Stomach smooth muscle (tissue), 2 donors: ENCODE measurements around the gene KNSTRN.

ENCODE experiments used
- H3K27ac ChIP-seq: one replicate; pipeline ENCODE4 v1.7.0; 2013; ENCODE audit warnings: mild to moderate bottlenecking, low read length, inconsistent platforms
- H3K27me3 ChIP-seq, 2 donors: one replicate each; pipeline ENCODE4 v1.7.0; 2013; ENCODE audit warnings: low read length in 2 of 2; ENCODE audit not compliant: insufficient read depth in 2 of 2, control insufficient read depth in 1 of 2
- H3K36me3 ChIP-seq, 2 donors: one replicate each; pipeline ENCODE4 v1.7.0; 2013; ENCODE audit warnings: low read length in 2 of 2; ENCODE audit not compliant: control insufficient read depth in 2 of 2, insufficient read depth in 2 of 2
- H3K4me1 ChIP-seq: one replicate; pipeline ENCODE4 v1.7.0; 2013; ENCODE audit warnings: low read length; ENCODE audit not compliant: control insufficient read depth, insufficient read depth
- H3K4me3 ChIP-seq, 2 donors: one replicate each; pipeline ENCODE4 v1.7.0; 2013; ENCODE audit warnings: low read length in 2 of 2
- H3K9ac ChIP-seq, 2 donors: one replicate each; pipeline ENCODE4 v1.7.0; 2013; ENCODE audit warnings: low read length in 2 of 2, mild to moderate bottlenecking in 1 of 2
- H3K9me3 ChIP-seq, 2 donors: one replicate each; pipeline ENCODE4 v1.7.0; 2013; ENCODE audit warnings: low read length in 2 of 2; ENCODE audit not compliant: control insufficient read depth in 2 of 2
- donor health status: healthy.
- donor health status: Pancreatic carcinoma.

Gene KNSTRN

GRCh38 chr15:40381818-40382529, 547 bp upstream of the KNSTRN start:
- H3K36me3 ChIP-seq = peaks cover 7% of the 10 kb centered on the region in 2 donors
- no peaks in the 10 kb centered on the region for H3K9me3 ChIP-seq
- peaks cover 6% of the 10 kb centered on the region for H3K4me1 ChIP-seq
- H3K27me3 ChIP-seq = no peaks in the 10 kb centered on the region
- no peak overlapping the region for H3K9ac ChIP-seq
- no peak overlapping the region for H3K27ac ChIP-seq
- H3K4me3 ChIP-seq = peak overlapping the region; percentile 78 to 86

GRCh38 chr15:40386480-40386879, 4.0 kb downstream of the KNSTRN start:
- Histone ChIP-seq H3K36me3 (peaks cover 14 to 21% of the 10 kb centered on the region in 2 donors), H3K4me1 (peaks cover 6% of the 10 kb centered on the region), H3K4me3 (no peak overlapping the region), H3K27ac (no peak overlapping the region), H3K9me3 (no peaks in the 10 kb centered on the region), H3K9ac (no peak overlapping the region), H3K27me3 (no peaks in the 10 kb centered on the region)

- H3K9me3 ChIP-seq = no peaks in the 10 kb centered on the region
- no peaks in the 10 kb centered on the region for H3K27me3 ChIP-seq
- no peak overlapping the region for H3K27ac ChIP-seq
- H3K4me3 ChIP-seq = no peak overlapping the region
- peaks cover 22 to 26% of the 10 kb centered on the region in 2 donors for H3K36me3 ChIP-seq
- no peaks in the 10 kb centered on the region for H3K4me1 ChIP-seq
- H3K9ac ChIP-seq = no peak overlapping the region
Observed at GRCh38 chr15:40388941-40389823, 6.7 kb downstream of the KNSTRN start.

- H3K9ac ChIP-seq = no peak overlapping the region
- no peaks in the 10 kb centered on the region for H3K4me1 ChIP-seq
- H3K36me3 ChIP-seq = peaks cover 22 to 26% of the 10 kb centered on the region in 2 donors
- H3K27ac ChIP-seq = no peak overlapping the region
- H3K9me3 ChIP-seq = no peaks in the 10 kb centered on the region
- H3K27me3 ChIP-seq = no peaks in the 10 kb centered on the region
- H3K4me3 ChIP-seq = no peak overlapping the region
Observed at GRCh38 chr15:40389824-40390595, 7.5 kb downstream of the KNSTRN start.

GRCh38 chr15:40392986-40393948, 10.7 kb downstream of the KNSTRN start:
- peaks cover 14 to 15% of the 10 kb centered on the region in 2 donors for H3K36me3 ChIP-seq
- no peak overlapping the region for H3K4me3 ChIP-seq
- no peaks in the 10 kb centered on the region for H3K9me3 ChIP-seq
- no peaks in the 10 kb centered on the region for H3K4me1 ChIP-seq
- no peak overlapping the region for H3K9ac ChIP-seq
- H3K27ac ChIP-seq = no peak overlapping the region
- no peaks in the 10 kb centered on the region for H3K27me3 ChIP-seq

- Histone ChIP-seq H3K4me1 (no peaks in the 10 kb centered on the region), H3K27ac (no peak overlapping the region), H3K27me3 (no peaks in the 10 kb centered on the region), H3K36me3 (peaks cover 5 to 6% of the 10 kb centered on the region in 2 donors), H3K4me3 (no peak overlapping the region), H3K9ac (no peak overlapping the region), H3K9me3 (no peaks in the 10 kb centered on the region)
Observed at GRCh38 chr15:40397688-40398412, 15.3 kb downstream of the KNSTRN start.

- no peaks in the 10 kb centered on the region for H3K4me1 ChIP-seq
- no peak overlapping the region for H3K9ac ChIP-seq
- no peaks in the 10 kb centered on the region for H3K27me3 ChIP-seq
- H3K4me3 ChIP-seq = no peak overlapping the region
- H3K9me3 ChIP-seq = no peaks in the 10 kb centered on the region
- H3K36me3 ChIP-seq = peaks cover 4 to 5% of the 10 kb centered on the region in 2 donors
- H3K27ac ChIP-seq = no peak overlapping the region
Observed at GRCh38 chr15:40398413-40398873, 15.9 kb downstream of the KNSTRN start.

GRCh38 chr15:40399370-40399769, 16.8 kb downstream of the KNSTRN start:
- Histone ChIP-seq H3K27ac (no peak overlapping the region), H3K4me3 (no peak overlapping the region), H3K4me1 (no peaks in the 10 kb centered on the region), H3K9me3 (no peaks in the 10 kb centered on the region), H3K36me3 (no peaks in the 10 kb centered on the region), H3K9ac (no peak overlapping the region), H3K27me3 (no peaks in the 10 kb centered on the region)

GRCh38 chr15:40405501-40406381, 23.2 kb downstream of the KNSTRN start, which contains the start of gene IVD:
Gene IVD (plus strand): TSS chr15:40405795. CDS start chr15:40405828, 33 bp downstream.
- Histone ChIP-seq H3K9ac (peak within 1 kb of the TSS; percentile 63 to 86), H3K4me1 (peaks cover 23% of the 10 kb centered on the region), H3K27ac (peak within 1 kb of the TSS; percentile 46), H3K9me3 (no peaks in the 10 kb centered on the region), H3K4me3 (peak within 1 kb of the TSS; percentile 70 to 93), H3K36me3 (peaks cover 12 to 14% of the 10 kb centered on the region in 2 donors), H3K27me3 (no peaks in the 10 kb centered on the region)
